Activated T-cell treated with anti-CD3 and anti-CD28 coated beads, Interleukin-2, amount 50 U/mL, for 24 hours (primary cell): Measurements from ENCODE around the gene SSC4D.

Source experiments
- DNase-seq: peaks from one replicate; pipeline ENCODE4 v3.0.0-alpha.2; 2020
- H3K27ac Mint-ChIP-seq: 2 replicates; pipeline ENCODE4 v1.8.0; 2020; ENCODE audit warnings: mild to moderate bottlenecking, mixed read lengths
- H3K27me3 Mint-ChIP-seq: 2 replicates; pipeline ENCODE4 v1.8.0; 2020; ENCODE audit warnings: mixed read lengths
- H3K36me3 Mint-ChIP-seq: 2 replicates; pipeline ENCODE4 v1.8.0; 2020; ENCODE audit warnings: low read depth, mixed read lengths
- H3K4me1 Mint-ChIP-seq: 2 replicates; pipeline ENCODE4 v1.8.0; 2020; ENCODE audit warnings: low read depth, mixed read lengths
- H3K4me3 Mint-ChIP-seq: 2 replicates; pipeline ENCODE4 v1.8.0; 2020; ENCODE audit warnings: mild to moderate bottlenecking, moderate library complexity, mixed read lengths
- H3K9me3 Mint-ChIP-seq: 2 replicates; pipeline ENCODE4 v1.8.0; 2020; ENCODE audit warnings: mixed read lengths

Gene SSC4D

DNA sequence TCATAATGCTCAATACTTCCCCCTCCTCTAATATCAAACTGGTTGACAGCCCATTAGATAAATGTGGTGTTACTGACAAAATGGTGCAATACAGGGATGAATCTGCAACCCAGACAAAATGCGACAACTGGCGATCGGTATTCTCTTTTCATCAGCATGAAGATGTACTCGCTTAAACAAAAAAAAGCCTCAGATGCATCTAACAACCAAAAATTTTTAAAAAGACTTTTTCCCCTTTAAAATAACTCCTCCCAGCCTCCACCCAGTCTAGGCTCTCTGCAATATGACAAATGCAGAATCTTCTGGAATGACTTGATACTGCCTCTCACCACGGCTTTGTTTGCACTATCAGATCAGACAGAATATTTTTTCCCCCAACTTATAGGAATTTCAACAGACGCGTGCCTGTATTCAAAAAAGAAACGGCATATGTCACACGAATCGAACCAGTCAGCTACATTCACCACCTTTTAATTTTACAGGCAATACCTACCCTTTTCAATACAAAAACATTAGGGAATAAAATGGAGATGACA is 52.0 kb downstream of the SSC4D start:
- H3K36me3 Mint-ChIP-seq: peaks cover 54% of the 10 kb centered on the region
- H3K27me3 Mint-ChIP-seq: no peaks in the 10 kb centered on the region
- peaks cover 51% of the 10 kb centered on the region for H3K4me1 Mint-ChIP-seq
- no peak for DNase-seq
- H3K9me3 Mint-ChIP-seq: no peaks in the 10 kb centered on the region
- peak overlapping the region; percentile 97 for H3K27ac Mint-ChIP-seq
- peak overlapping the region; percentile 89 for H3K4me3 Mint-ChIP-seq

DNA sequence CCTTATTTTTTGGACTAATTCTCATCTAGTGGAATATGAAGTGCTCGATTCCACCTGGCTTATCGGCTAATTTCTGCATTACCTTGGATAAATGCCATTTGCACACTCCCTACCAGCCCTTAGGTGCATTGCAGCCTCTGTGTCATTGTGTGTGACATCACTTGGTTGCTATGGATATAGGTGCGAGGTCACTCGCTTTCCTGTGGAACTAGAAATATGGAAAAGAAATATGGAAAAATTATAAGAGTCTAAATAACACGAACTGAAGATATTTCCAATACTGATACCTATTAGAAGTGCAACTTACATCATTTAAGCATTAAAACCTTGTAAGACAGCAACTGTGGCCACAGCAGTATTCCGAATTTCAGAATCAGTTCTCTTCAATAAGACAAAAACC is 52.7 kb downstream of the SSC4D start:
- Mint-ChIP-seq H3K36me3 (peaks cover 61% of the 10 kb centered on the region), H3K9me3 (no peaks in the 10 kb centered on the region), H3K4me3 (peak overlapping the region; percentile 89), H3K27ac (peak overlapping the region; percentile 97), H3K4me1 (peaks cover 58% of the 10 kb centered on the region), H3K27me3 (no peaks in the 10 kb centered on the region)
- DNase-seq: no peak

DNA sequence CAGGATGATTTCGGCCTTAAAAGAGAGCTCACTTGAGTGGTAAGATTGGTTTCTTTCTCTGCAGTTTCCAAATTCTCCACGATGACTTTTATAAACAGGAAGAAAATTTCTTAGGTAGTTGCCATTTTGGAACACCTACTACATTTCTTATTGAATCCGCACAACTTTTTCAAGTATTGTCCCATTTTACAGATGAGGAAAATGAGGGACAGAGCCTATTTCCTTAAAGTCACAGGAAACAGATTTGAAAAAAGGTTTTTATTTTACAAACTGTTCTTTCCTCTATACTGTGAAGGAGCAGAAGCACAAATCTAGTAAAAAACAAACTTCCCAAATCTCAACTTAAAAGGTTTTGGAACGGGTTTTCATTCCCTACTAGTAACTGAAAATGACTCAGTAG is 53.4 kb downstream of the SSC4D start:
- H3K36me3 Mint-ChIP-seq: peaks cover 69% of the 10 kb centered on the region
- H3K4me3 Mint-ChIP-seq: peak overlapping the region; percentile 89
- H3K4me1 Mint-ChIP-seq: peaks cover 65% of the 10 kb centered on the region
- peak overlapping the region; percentile 26 for H3K27ac Mint-ChIP-seq
- DNase-seq: no peak
- H3K9me3 Mint-ChIP-seq: no peaks in the 10 kb centered on the region
- H3K27me3 Mint-ChIP-seq: no peaks in the 10 kb centered on the region

DNA sequence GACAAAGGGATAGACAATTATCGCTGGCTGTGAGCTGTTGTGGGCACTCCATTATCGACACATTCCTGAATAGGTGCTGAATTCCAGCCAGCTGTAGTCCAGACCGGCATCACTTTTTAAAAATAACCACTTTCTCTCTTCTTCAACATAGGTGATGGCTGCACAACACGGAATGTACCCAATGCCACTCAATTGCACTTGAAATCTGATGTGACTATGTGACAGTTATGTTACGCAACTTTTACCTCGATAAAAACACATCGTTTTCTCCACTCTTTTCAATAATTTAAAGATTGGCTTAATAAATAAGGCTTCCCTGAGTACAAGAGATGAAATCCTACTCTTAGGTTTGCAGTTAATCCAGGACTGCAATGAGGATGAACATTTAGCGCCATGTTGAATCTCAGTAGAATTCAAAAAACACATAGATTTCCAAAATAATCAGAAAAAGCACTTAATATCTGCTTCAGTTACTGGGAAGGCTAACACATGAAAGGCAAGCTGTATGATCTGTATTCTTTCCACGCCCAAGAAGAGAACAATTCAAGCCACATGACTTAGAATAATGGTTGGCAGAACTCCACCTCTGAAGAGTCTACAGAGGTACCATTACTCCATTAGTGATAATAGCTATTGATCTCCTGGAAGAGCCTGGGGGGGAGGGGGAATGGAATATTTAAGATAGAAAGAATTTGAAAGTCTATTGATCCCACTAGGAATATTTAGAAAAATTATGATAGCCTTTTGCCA is 54.3 kb downstream of the SSC4D start:
- peaks cover 73% of the 10 kb centered on the region for H3K4me1 Mint-ChIP-seq
- no peaks in the 10 kb centered on the region for H3K9me3 Mint-ChIP-seq
- H3K27ac Mint-ChIP-seq: peak overlapping the region; percentile 53
- H3K27me3 Mint-ChIP-seq: no peaks in the 10 kb centered on the region
- DNase-seq: no peak
- peaks cover 78% of the 10 kb centered on the region for H3K36me3 Mint-ChIP-seq
- peak overlapping the region; percentile 89 for H3K4me3 Mint-ChIP-seq

DNA sequence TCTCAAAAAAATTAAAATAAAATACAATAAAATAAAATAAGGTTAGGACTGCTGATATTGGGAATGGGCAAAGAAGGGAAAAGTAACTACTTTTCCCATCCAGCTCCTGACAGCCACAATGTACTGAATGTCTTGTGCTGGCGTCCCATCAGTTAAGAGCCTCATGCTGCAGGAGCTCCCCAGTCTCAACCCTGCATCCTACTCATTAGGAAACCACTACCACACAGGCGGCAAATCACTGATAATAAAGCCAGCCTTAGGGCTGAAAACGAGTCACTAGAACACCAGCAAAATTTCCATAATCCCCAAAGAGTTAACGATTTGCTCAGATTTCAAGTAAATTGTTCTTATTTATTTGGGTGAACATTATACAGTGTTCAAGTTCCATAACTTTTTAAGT is 55.0 kb downstream of the SSC4D start:
- Mint-ChIP-seq H3K36me3 (peaks cover 85% of the 10 kb centered on the region), H3K9me3 (no peaks in the 10 kb centered on the region), H3K4me3 (no peak overlapping the region), H3K27me3 (no peaks in the 10 kb centered on the region), H3K4me1 (peaks cover 73% of the 10 kb centered on the region), H3K27ac (peak overlapping the region; percentile 30)
- DNase-seq: no peak

DNA sequence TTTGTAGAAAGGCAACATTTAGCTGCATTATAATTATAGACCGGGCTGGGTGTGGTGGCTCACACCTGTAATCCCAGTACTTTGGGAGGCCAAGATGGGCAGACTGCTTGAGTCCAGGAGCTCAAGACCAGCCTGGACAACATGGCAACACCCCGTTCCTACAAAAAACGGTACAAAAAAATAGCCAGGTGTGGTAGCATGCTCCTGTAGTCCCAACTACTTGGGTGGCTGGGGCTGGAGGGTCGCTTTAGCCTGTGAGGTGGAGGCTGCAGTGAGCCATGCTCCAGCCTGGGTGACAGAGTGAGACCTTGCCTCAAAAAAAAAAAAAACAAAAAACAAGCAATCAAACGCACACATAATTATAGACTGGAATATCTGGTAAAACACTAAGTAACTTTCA is 55.8 kb downstream of the SSC4D start:
- no peak for DNase-seq
- H3K36me3 Mint-ChIP-seq: peaks cover 92% of the 10 kb centered on the region
- H3K27ac Mint-ChIP-seq: no peak overlapping the region
- no peak overlapping the region for H3K4me3 Mint-ChIP-seq
- H3K27me3 Mint-ChIP-seq: no peaks in the 10 kb centered on the region
- no peaks in the 10 kb centered on the region for H3K9me3 Mint-ChIP-seq
- peaks cover 75% of the 10 kb centered on the region for H3K4me1 Mint-ChIP-seq

DNA sequence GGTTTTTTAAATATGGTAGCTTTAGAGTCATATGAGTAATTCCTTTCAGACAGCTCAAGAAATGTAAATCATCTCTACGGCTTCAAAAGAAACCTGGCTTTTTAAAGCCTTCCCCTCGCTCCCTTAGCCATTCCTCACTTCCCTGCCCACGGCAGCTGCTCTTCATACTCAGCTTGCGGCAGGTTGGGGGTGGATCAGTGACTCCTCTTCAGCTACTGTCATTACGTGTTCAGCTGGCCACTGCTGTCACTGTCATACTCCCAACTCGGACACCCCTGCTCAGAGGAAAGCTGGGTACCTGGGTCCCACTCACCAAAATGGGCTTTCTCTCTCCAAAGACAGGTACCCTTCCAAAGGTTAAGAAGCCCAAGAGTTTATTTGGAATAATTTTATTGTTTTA is 57.3 kb downstream of the SSC4D start:
- Mint-ChIP-seq H3K27me3 (no peaks in the 10 kb centered on the region), H3K27ac (peak overlapping the region; percentile 55), H3K9me3 (no peaks in the 10 kb centered on the region), H3K4me3 (no peak overlapping the region), H3K36me3 (peaks cover 95% of the 10 kb centered on the region), H3K4me1 (peaks cover 80% of the 10 kb centered on the region)
- no peak for DNase-seq

DNA sequence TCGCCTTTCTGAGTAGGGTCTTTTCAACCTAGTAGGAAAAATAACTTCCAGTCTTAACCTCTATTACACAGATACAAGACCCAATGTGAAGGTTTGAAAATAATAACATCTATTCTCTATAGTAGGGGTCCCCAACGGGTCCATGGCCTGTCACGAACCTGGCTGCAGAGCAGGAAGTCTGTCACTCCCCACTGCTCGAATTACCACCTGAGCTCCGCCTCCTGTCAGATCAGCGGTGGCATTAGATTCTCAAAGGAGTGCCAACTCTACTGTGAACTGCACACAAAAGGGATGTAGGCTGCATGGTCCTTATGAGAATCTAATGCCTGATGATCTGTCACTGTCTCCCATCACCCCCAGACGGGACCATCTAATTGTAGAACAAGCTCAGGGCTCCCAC is 58.1 kb downstream of the SSC4D start:
- Mint-ChIP-seq H3K36me3 (peaks cover 95% of the 10 kb centered on the region), H3K27ac (peak overlapping the region; percentile 60), H3K4me3 (no peak overlapping the region), H3K27me3 (no peaks in the 10 kb centered on the region), H3K9me3 (no peaks in the 10 kb centered on the region), H3K4me1 (peaks cover 80% of the 10 kb centered on the region)
- no peak for DNase-seq

DNA sequence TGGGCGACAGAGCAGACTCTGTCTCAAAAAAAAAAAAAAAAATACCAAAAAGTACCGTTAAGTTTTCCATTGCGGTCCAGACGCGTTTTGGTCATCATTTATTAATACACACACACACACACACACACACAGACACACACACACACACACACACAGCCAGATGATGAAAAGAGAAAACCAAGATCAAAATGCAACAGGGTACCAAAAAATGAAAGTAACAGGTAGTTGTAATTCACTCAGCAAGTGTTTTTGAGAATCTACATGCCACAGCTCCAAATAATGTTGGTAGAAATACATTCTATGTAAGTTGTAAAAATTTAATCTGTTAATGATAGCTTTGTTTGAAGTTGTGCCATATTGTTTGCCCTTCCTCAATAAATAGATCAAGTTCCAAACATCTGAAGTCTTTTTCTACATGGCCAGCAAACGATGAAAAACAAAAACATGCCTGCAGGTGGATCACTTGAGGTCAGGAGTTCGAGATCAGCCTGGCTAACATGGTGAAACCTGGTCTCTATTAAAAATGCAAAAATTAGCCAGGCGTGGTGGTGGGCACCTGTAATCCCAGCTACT is 60.1 kb downstream of the SSC4D start:
- H3K4me3 Mint-ChIP-seq: no peak overlapping the region
- H3K4me1 Mint-ChIP-seq: peaks cover 71% of the 10 kb centered on the region
- H3K27me3 Mint-ChIP-seq: no peaks in the 10 kb centered on the region
- DNase-seq: no peak
- H3K27ac Mint-ChIP-seq: peak overlapping the region; percentile 37
- H3K36me3 Mint-ChIP-seq: peaks cover 92% of the 10 kb centered on the region
- no peaks in the 10 kb centered on the region for H3K9me3 Mint-ChIP-seq

DNA sequence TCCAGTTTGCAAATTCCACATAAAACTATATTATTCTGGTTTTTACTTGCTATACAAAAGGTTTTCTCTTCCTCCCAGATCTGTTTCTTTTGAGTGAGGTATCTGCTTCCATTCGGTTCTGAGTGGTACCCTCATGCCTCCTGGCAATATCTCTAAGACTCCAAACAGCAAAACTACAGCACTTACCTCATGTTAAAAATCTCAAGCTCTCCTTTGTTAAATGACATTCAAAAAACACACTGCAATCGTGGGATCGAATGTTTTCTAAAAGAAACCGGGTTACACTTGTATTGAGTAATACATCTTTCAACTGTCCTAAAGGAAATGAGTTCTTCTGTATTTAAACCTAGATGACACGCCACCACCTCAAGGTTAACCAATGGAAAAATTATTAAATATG is 61.8 kb downstream of the SSC4D start:
- H3K36me3 Mint-ChIP-seq: peaks cover 96% of the 10 kb centered on the region
- no peaks in the 10 kb centered on the region for H3K27me3 Mint-ChIP-seq
- peaks cover 78% of the 10 kb centered on the region for H3K4me1 Mint-ChIP-seq
- H3K9me3 Mint-ChIP-seq: no peaks in the 10 kb centered on the region
- no peak overlapping the region for H3K4me3 Mint-ChIP-seq
- no peak for DNase-seq
- H3K27ac Mint-ChIP-seq: peak overlapping the region; percentile 59

DNA sequence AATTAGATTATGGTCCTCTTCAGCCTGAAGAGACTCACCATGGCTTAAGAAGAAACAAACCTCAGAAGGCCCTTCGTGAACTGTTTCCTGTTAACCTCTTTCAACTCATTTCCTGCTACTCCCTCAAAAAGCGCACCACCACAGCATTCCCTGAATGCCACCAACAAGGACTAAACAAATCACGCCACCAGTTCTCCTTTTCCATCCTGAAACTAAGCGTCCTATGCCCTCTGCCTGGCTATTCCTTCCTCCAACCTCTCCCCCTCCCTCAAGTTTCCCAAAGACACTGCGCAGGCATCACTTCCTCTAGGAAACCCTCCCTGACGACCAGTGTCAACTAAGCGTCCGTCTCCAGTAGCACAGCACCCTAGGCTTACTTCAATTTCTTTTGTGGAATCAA is 62.7 kb downstream of the SSC4D start:
- DNase-seq: no peak
- Mint-ChIP-seq H3K4me3 (no peak overlapping the region), H3K9me3 (no peaks in the 10 kb centered on the region), H3K36me3 (peaks cover 96% of the 10 kb centered on the region), H3K4me1 (peaks cover 79% of the 10 kb centered on the region), H3K27ac (peak overlapping the region; percentile 51), H3K27me3 (no peaks in the 10 kb centered on the region)

DNA sequence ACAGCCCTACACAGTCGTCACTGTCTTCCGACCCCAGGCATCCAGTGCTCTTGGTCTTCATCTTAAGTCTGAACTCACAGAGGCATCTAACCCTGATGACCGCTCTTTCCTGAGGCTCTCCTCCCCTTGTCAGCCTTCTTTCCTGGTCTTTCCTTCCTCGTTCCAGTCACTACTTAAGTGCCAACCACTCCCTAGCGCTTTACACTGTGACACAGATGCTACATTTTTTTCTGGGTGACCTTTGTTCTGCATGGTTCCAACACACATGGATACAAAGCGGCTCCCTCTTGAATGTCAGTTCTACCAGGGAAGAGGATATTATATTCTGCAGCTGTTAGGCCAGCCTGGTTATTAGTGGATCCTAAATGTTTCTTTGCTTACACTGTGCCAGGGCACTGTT is 63.4 kb downstream of the SSC4D start:
- Mint-ChIP-seq H3K27me3 (no peaks in the 10 kb centered on the region), H3K36me3 (peaks cover 95% of the 10 kb centered on the region), H3K27ac (no peak overlapping the region), H3K4me1 (peaks cover 77% of the 10 kb centered on the region), H3K4me3 (no peak overlapping the region), H3K9me3 (no peaks in the 10 kb centered on the region)
- DNase-seq: no peak

DNA sequence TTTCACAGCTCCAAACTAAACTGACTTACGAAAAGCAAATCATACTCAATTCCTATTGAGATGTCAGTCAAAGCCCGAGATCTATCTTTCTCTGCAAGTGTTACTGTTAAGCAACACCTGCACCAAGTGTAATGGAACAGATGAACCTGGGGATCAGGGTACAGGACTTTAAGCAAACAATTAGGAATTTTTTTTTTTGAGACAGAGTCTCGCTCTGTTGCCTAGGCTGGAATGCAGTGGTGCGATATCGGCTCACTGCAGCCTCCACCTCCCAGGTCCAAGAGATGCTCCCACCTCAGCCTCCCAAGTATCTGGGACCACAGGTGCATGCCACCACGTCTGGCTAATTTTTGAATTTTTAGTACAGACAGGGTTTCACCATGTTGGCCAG is 65.6 kb downstream of the SSC4D start:
- Mint-ChIP-seq H3K4me3 (no peak overlapping the region), H3K4me1 (peaks cover 73% of the 10 kb centered on the region), H3K27me3 (no peaks in the 10 kb centered on the region), H3K27ac (peak overlapping the region; percentile 86), H3K36me3 (peaks cover 94% of the 10 kb centered on the region), H3K9me3 (no peaks in the 10 kb centered on the region)
- DNase-seq: no peak

DNA sequence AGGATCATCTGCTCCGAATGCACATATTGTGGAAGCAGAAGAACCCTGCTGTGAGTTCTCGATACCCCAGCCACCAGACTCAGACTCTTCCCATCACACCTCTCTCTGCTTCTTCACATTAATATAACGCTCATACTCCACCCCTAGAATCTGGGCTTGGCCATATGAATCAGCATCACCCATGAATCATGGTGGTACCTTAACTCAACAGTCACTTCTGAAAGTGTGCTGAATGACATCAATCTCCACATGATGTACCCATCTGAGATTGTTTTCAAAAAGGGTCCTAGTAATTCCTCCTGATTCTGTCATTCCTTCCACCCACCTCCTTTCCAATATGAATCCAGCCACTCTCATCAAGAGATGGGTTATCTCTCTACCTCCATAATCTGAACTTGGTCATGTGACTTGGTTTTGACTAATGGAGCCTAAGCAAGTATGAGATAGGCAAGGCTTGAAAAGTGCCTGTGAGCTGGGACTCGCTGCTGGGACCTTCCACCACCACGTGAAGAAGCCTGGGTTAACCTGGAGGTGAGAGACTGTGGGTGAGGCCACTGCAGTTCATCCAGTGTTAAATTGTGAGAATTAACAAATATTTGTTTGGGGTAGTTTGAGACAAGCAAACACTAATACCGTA is 66.1 kb downstream of the SSC4D start:
- no peak for DNase-seq
- Mint-ChIP-seq H3K4me1 (peaks cover 76% of the 10 kb centered on the region), H3K27me3 (no peaks in the 10 kb centered on the region), H3K36me3 (peaks cover 94% of the 10 kb centered on the region), H3K9me3 (no peaks in the 10 kb centered on the region), H3K4me3 (no peak overlapping the region), H3K27ac (peak overlapping the region; percentile 86)

DNA sequence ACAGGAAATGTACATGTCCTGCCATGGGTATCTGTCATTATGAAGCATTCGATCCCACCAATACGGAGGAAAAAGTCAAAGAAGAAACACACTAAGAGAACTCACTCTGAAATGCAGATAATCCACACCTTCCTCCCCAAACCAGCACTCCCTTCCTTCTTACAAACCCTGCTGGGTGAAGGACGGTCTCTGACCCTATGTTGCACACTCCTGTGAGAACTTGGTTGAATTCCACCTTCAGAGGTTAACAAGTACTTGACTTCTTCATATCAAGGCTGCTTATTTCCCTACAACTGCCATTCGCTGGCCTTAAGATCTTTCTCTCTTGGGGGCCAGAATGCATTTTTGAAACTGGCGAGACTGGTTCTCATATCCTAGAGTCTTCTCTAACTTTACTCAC is 67.3 kb downstream of the SSC4D start:
- Mint-ChIP-seq H3K9me3 (no peaks in the 10 kb centered on the region), H3K4me3 (no peak overlapping the region)

More for the DNA sequence above, 67.3 kb downstream of the SSC4D start:
- peaks cover 95% of the 10 kb centered on the region for H3K36me3 Mint-ChIP-seq
- peaks cover 76% of the 10 kb centered on the region for H3K4me1 Mint-ChIP-seq
- no peaks in the 10 kb centered on the region for H3K27me3 Mint-ChIP-seq
- DNase-seq: no peak
- H3K27ac Mint-ChIP-seq: peak overlapping the region; percentile 86
